Rectal smooth muscle tissue (tissue), 1 donor: Measurements from ENCODE around the gene SORBS1.

Experiments
- H3K27ac ChIP-seq: one replicate; pipeline ENCODE4 v1.7.0; 2013; ENCODE audit warnings: low read depth, low read length, inconsistent platforms
- H3K27me3 ChIP-seq: one replicate; pipeline ENCODE4 v1.7.0; 2013; ENCODE audit warnings: low read length; ENCODE audit not compliant: control insufficient read depth, insufficient read depth
- H3K36me3 ChIP-seq: one replicate; pipeline ENCODE4 v1.7.0; 2013; ENCODE audit warnings: low read length; ENCODE audit not compliant: control insufficient read depth, insufficient read depth
- H3K4me1 ChIP-seq: one replicate; pipeline ENCODE4 v1.7.0; 2013; ENCODE audit warnings: low read length; ENCODE audit not compliant: control insufficient read depth, insufficient read depth
- H3K4me3 ChIP-seq: one replicate; pipeline ENCODE4 v1.7.0; 2013; ENCODE audit warnings: low read length
- H3K9ac ChIP-seq: one replicate; pipeline ENCODE4 v1.7.0; 2013; ENCODE audit warnings: low read length

Gene SORBS1

GRCh38 chr10:95321554-95322301 lies 239.4 kb downstream of the SORBS1 start:
- no peaks in the 10 kb centered on the region for H3K4me1 ChIP-seq
- no peak overlapping the region for H3K4me3 ChIP-seq
- peaks cover 7% of the 10 kb centered on the region for H3K36me3 ChIP-seq
- H3K9ac ChIP-seq = no peak overlapping the region
- H3K27me3 ChIP-seq = no peaks in the 10 kb centered on the region
- H3K27ac ChIP-seq = peak overlapping the region; percentile 33

- no peak overlapping the region for H3K27ac ChIP-seq
These were observed 241.9 kb downstream of the SORBS1 start for GRCh38 chr10:95319239-95319638.

GRCh38 chr10:95315509-95315908 lies 245.7 kb downstream of the SORBS1 start:
- H3K27ac ChIP-seq = no peak overlapping the region
- no peaks in the 10 kb centered on the region for H3K27me3 ChIP-seq
- H3K4me3 ChIP-seq = no peak overlapping the region
- peaks cover 2% of the 10 kb centered on the region for H3K36me3 ChIP-seq
- H3K9ac ChIP-seq = no peak overlapping the region
- peaks cover 21% of the 10 kb centered on the region for H3K4me1 ChIP-seq

More at GRCh38 chr10:95319239-95319638, 241.9 kb downstream of the SORBS1 start:
- no peak overlapping the region for H3K9ac ChIP-seq
- H3K4me3 ChIP-seq = no peak overlapping the region
- H3K4me1 ChIP-seq = peaks cover 5% of the 10 kb centered on the region
- peaks cover 6% of the 10 kb centered on the region for H3K36me3 ChIP-seq
- no peaks in the 10 kb centered on the region for H3K27me3 ChIP-seq

- peaks cover 2% of the 10 kb centered on the region for H3K36me3 ChIP-seq
These were observed 246.8 kb downstream of the SORBS1 start for GRCh38 chr10:95314192-95314918.

GRCh38 chr10:95312986-95313495 lies 248.1 kb downstream of the SORBS1 start:
- no peak overlapping the region for H3K9ac ChIP-seq
- H3K27me3 ChIP-seq = no peaks in the 10 kb centered on the region
- H3K36me3 ChIP-seq = peaks cover 2% of the 10 kb centered on the region
- H3K4me1 ChIP-seq = peaks cover 24% of the 10 kb centered on the region
- no peak overlapping the region for H3K27ac ChIP-seq
- no peak overlapping the region for H3K4me3 ChIP-seq

More at GRCh38 chr10:95314192-95314918, 246.8 kb downstream of the SORBS1 start:
- H3K4me1 ChIP-seq = peaks cover 24% of the 10 kb centered on the region
- H3K27ac ChIP-seq = no peak overlapping the region
- H3K4me3 ChIP-seq = no peak overlapping the region
- no peak overlapping the region for H3K9ac ChIP-seq
- no peaks in the 10 kb centered on the region for H3K27me3 ChIP-seq

DNA sequence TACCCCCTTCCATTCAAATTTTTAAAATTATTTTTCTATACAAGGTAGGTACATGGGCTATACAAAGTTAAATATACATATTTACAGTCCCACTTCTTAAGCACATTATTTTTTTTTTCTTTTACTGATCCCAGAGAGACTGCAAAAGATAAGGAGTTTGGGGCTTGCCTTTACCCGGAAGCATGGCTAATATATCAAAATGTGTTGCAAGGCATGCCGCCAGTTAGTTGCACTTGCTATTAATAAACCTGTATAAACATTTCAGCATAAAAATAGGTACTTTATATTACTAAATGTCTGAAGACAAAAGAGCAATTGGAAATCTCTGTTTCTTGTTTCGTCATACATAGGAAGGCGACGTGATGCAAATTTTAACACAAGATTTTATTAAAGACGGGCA lies 248.9 kb downstream of the SORBS1 start:
- Histone ChIP-seq H3K36me3 (peaks cover 2% of the 10 kb centered on the region), H3K27ac (no peak overlapping the region), H3K9ac (no peak overlapping the region), H3K27me3 (no peaks in the 10 kb centered on the region), H3K4me3 (no peak overlapping the region), H3K4me1 (peaks cover 24% of the 10 kb centered on the region)

DNA sequence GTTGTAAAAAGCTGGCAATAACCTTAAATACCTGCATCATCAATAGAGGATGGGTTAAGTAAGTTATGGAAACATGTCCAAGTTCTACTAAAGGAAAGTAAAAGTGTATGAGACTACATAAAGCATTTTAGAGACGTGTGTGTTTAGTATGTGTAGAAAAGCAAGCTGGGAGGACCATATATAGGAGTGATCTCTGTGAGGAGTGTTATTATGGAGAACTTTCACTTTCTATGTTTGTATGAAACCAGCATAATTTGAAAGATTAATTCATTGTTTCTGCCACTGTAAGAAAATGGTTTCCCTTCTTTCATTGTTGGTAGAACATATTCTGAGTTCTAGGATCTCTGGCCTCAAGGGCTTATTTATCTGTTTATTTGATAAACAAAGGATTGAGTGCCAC lies 251.2 kb downstream of the SORBS1 start:
- Histone ChIP-seq H3K36me3 (peaks cover 2% of the 10 kb centered on the region), H3K27ac (peak overlapping the region; percentile 28), H3K9ac (no peak overlapping the region), H3K4me1 (peaks cover 24% of the 10 kb centered on the region), H3K27me3 (no peaks in the 10 kb centered on the region), H3K4me3 (no peak overlapping the region)

DNA sequence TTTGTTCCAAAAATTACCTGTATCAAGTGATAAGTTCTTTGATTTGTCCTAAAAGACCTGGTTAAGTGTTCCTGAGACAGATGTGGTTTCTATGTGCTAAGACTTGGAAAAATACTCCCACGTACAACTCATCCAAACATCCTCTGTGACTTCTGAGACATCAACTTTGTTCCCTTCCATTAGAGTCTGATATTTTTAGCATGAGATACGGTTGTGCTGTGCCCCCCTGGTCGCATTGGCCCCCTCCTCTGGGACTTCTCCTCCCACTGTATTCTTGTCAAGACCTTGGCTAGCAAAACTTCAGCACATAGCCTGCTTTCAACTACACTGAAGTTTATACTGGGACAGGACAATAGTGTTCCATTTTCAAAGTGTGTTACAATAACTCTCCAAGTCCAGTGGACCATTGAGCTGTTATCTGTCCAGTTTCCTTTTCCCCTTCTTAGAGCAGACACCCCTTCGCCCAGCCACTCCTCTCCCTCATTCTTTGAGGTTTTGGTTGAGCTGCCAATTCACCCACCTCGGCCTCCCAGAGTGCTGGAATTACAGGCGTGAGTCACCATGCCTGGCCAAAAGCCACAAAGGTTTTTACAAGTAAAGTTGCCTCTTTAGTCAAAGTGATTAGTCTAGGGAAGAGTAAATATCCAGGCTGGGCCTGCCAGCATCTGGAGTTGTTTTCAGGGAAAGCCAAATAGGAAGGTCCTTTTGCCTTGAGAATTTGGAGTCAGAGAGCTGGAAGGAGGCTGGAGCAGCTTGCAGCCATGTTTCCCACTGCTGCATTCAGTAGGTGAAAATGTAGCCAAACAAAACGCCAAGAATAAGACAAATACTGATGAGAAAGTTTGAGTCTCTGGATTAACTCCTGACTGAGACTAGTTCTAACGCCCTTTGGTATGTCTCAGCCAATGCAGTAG lies 252.5 kb downstream of the SORBS1 start:
- H3K36me3 ChIP-seq = no peaks in the 10 kb centered on the region
- no peaks in the 10 kb centered on the region for H3K27me3 ChIP-seq
- H3K9ac ChIP-seq = no peak overlapping the region
- peaks cover 15% of the 10 kb centered on the region for H3K4me1 ChIP-seq
- H3K27ac ChIP-seq = peak overlapping the region; percentile 48
- H3K4me3 ChIP-seq = no peak overlapping the region

DNA sequence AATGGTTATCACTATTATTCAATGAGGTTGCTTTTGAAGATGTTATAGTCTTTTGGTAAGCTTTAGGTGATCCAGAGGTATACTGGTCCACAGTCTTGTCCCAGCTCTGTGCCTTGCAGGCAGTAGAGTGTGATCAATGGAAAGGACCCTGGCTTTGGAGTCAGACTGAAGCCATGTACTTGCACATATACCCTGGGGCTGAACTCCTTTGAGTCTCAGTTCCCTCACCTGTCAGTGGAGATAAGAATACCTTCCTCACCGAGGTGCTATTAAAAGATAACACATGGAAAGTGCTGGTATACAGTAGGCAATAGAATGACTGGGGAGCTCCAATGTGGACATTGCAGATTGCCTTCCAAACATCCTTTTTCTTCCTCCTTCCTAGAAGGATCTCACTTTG lies 254.3 kb downstream of the SORBS1 start:
- H3K9ac ChIP-seq = no peak overlapping the region
- peaks cover 2% of the 10 kb centered on the region for H3K4me1 ChIP-seq
- H3K27me3 ChIP-seq = no peaks in the 10 kb centered on the region
- H3K4me3 ChIP-seq = no peak overlapping the region
- H3K36me3 ChIP-seq = no peaks in the 10 kb centered on the region
- H3K27ac ChIP-seq = no peak overlapping the region

DNA sequence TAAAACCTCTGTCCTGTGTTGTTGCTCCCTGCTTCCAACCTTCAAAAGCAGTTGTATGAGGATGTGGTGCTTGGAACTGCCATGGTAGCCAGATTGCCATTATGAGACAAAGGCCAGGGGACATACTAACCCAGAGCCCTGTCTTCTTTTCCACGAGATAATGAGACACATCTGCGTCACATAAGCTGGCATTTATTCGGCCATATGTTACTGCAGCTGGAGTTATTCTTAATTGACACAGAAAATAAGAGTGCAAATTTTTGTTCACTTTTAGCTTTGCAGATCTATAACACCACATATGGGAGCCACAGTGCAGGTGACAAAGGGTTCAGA lies 254.9 kb downstream of the SORBS1 start:
- Histone ChIP-seq H3K4me1 (peaks cover 2% of the 10 kb centered on the region), H3K27ac (no peak overlapping the region), H3K9ac (no peak overlapping the region), H3K36me3 (no peaks in the 10 kb centered on the region), H3K4me3 (no peak overlapping the region), H3K27me3 (no peaks in the 10 kb centered on the region)

GRCh38 chr10:95305606-95306317 lies 255.4 kb downstream of the SORBS1 start:
- no peaks in the 10 kb centered on the region for H3K27me3 ChIP-seq

More at GRCh38 chr10:95305606-95306317, 255.4 kb downstream of the SORBS1 start:
- H3K27ac ChIP-seq = no peak overlapping the region
- peaks cover 2% of the 10 kb centered on the region for H3K4me1 ChIP-seq
- H3K9ac ChIP-seq = no peak overlapping the region
- no peaks in the 10 kb centered on the region for H3K36me3 ChIP-seq
- H3K4me3 ChIP-seq = no peak overlapping the region
